OCI-LY7 (cell line): ENCODE measurements around the gene DHCR24. TPM values are rescaled to one million over a fixed set of nuclear protein-coding genes. Genes with fewer than 3 reads are reported as not detected.

Source experiments
- BruUV-seq: library from RNA; stranded (reverse); fragments of 400-500 nt; replicated peaks from 2 replicates; lab custom pipeline; 2021; lab: Mats Ljungman, UMichigan
- CTCF ChIA-PET: fragments of 300-600 bp; sonication (Branson Sonifier 250); formaldehyde crosslinking; loops from one replicate; lab custom pipeline; 2022; ENCODE audit warnings: antibody characterized with exemption; ENCODE audit not compliant: unreplicated experiment; lab: Charles Lee
- POLR2A ChIA-PET: fragments of 300-600 bp; sonication (Branson Sonifier 250); formaldehyde crosslinking; loops from one replicate; lab custom pipeline; 2022; ENCODE audit warnings: antibody characterized with exemption; lab: Charles Lee
- DNase-seq: peaks from one replicate; pipeline ENCODE4 v3.0.0-alpha.2; 2015; ENCODE audit warnings: low spot score
- H2AFZ ChIP-seq: fragments of 200-600 bp; sonication (generic), shearing (Covaris generic); 2 replicates; pipeline ENCODE4 v1.6.1; 2014; ENCODE audit warnings: mild to moderate bottlenecking, antibody characterized with exemption, low read length, moderate library complexity
- H3K27ac ChIP-seq: fragments of 200-600 bp; sonication (generic); 2 replicates; pipeline ENCODE4 v1.5.1; 2014; ENCODE audit warnings: mixed run types, low read depth, mild to moderate bottlenecking, moderate library complexity, low read length, inconsistent platforms; ENCODE audit not compliant: poor library complexity, severe bottlenecking
- H3K36me3 ChIP-seq: fragments of 200-600 bp; sonication (generic); 2 replicates; pipeline ENCODE4 v1.6.1; 2014; ENCODE audit warnings: mild to moderate bottlenecking, antibody characterized with exemption, low read length, moderate library complexity, mixed read lengths; ENCODE audit not compliant: insufficient read depth
- H3K4me1 ChIP-seq: fragments of 200-600 bp; sonication (generic); 2 replicates; pipeline ENCODE4 v1.5.1; 2014; ENCODE audit warnings: mild to moderate bottlenecking, low read length; ENCODE audit not compliant: insufficient read depth, poor library complexity, severe bottlenecking
- H3K4me2 ChIP-seq: fragments of 200-600 bp; sonication (generic); 2 replicates; pipeline ENCODE4 v1.6.1; 2014; ENCODE audit warnings: mild to moderate bottlenecking, low read length
- H3K4me3 ChIP-seq: fragments of 200-600 bp; sonication (generic); 2 replicates; pipeline ENCODE4 v1.5.1; 2014; ENCODE audit warnings: mild to moderate bottlenecking, low read depth, low read length; ENCODE audit not compliant: poor library complexity, severe bottlenecking
- H3K79me2 ChIP-seq: fragments of 200-600 bp; sonication (generic); 2 replicates; pipeline ENCODE4 v1.6.1; 2016; ENCODE audit warnings: low read depth, mild to moderate bottlenecking, low read length, moderate library complexity, mixed read lengths; ENCODE audit not compliant: insufficient read depth
- H3K9me2 ChIP-seq: fragments of 200-600 bp; sonication (generic); 2 replicates; pipeline ENCODE4 v1.6.1; 2016; ENCODE audit warnings: mild to moderate bottlenecking, low read length, mixed read lengths; ENCODE audit not compliant: insufficient read depth
- H3K9me3 ChIP-seq: fragments of 200-600 bp; sonication (generic); 2 replicates; pipeline ENCODE4 v1.6.1; 2014; ENCODE audit warnings: mild to moderate bottlenecking, mixed run types, low read length, mixed read lengths
- H4K20me1 ChIP-seq: fragments of 200-600 bp; sonication (generic); 2 replicates; pipeline ENCODE4 v1.6.1; 2014; ENCODE audit warnings: mild to moderate bottlenecking, antibody characterized with exemption, low read length, moderate library complexity, mixed read lengths; ENCODE audit not compliant: insufficient read depth
- CTCF ChIP-seq: fragments of 200-600 bp; sonication (generic); conservative IDR thresholded peaks from 2 replicates; pipeline ENCODE4 v1.5.1; 2014; ENCODE audit warnings: mild to moderate bottlenecking, antibody characterized with exemption, low read length, moderate library complexity, mixed read lengths
- EZH2phosphoT487 ChIP-seq: fragments of 200-600 bp; sonication (generic); IDR thresholded peaks from 2 replicates; pipeline ENCODE4 v1.6.1; 2018; ENCODE audit warnings: low read depth, borderline replicate concordance, mild to moderate bottlenecking, mixed run types, antibody characterized with exemption, low read length, moderate library complexity, mixed read lengths
- intact Hi-C: fragments of 100-400 bp; cut with micrococcal nuclease; formaldehyde crosslinking; loops from one replicate; pipeline ENCODE4 v1.10.0; 2022; ENCODE audit not compliant: unreplicated experiment
- total RNA-seq, 2 experiments: library from RNA; depleted of rRNA in 1 of 2; stranded (reverse); fragments of >200 nt in 1 of 2; shearing (Covaris generic) in 1 of 2; gene quantifications; 2 replicates each; pipeline ENCODE4 v1.2.3, GENCODE V29; 2014 to 2022

The DHCR24 gene
- total RNA-seq, 2 experiments from 2014 or later: 45.7 to 93.6 TPM

- intact Hi-C loops: no loop called here
- no peak overlapping the region for H3K4me2 ChIP-seq
- no peak overlapping the region for H2AFZ ChIP-seq
- H3K4me1 ChIP-seq: no peaks in the 10 kb centered on the region
- no peaks in the 10 kb centered on the region for H4K20me1 ChIP-seq
- ChIA-PET POLR2A (no interaction called here), CTCF (no interaction called here)
- TF ChIP-seq EZH2phosphoT487: no peak
- TF ChIP-seq CTCF: no peak
- no peaks in the 10 kb centered on the region for H3K79me2 ChIP-seq
- no peak overlapping the region for H3K4me3 ChIP-seq
- BruUV-seq: no TSS peak
- H3K9me3 ChIP-seq: no peaks in the 10 kb centered on the region
- H3K27ac ChIP-seq: no peak overlapping the region
- DNase-seq: no peak
- peaks cover 97% of the 10 kb centered on the region for H3K36me3 ChIP-seq
- H3K9me2 ChIP-seq: no peaks in the 10 kb centered on the region
Observed at GRCh38 chr1:54867717-54868057, 19.3 kb downstream of the DHCR24 start.

DNA sequence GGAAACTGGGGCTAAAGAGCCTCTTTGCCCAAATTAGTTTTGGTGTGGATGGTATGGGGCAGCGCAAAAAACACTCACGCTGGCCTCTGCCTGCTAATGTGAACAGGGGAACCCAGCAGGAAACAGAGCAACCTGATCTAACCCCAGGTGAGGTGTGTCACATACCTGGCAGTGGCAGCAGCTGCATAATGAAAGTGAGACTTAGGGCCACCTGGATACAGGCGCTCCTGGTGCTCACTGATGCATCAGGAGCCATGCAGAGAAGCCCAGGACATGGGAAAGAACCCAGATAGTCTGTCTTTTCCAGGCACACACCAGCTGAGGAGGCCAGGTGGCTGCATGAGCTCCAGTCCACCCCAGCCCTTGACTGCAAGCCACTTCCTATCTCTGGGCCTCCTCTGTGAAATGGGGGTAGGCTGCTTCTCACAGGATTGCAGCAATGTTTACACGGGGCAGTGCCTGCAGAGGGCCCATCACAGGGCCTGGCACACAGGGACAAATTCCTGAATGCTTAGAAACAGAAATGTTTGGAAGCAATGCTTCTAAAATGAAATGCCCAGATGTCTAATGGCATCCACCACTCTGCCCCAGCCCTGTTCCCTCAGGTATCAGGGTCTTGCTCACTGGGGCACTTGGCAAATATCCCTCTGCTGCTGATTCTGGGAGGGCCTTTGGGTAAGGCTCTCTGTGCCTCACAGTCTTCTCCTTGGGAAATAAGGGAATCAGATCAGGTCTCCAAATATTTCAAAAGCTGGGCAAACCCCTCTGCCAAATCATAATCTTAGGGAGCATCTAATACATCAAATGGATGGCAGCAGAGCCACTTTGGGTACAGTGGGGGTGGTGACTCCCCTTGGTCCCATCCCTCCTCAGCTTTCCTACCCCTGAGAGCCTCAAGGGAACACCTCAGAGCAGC is 19.9 kb downstream of the DHCR24 start:
- H3K36me3 ChIP-seq: peaks cover 97% of the 10 kb centered on the region
- POLR2A ChIA-PET: interaction anchor here (1.1 kb wide), 1 partner anchor 7 kb away, joined by 4 read pairs; no protein-coding TSS in a partner anchor
- CTCF ChIA-PET: no interaction called here

More for the DNA sequence above, 19.9 kb downstream of the DHCR24 start:
- TF ChIP-seq EZH2phosphoT487 (no peak), CTCF (no peak)
- no TSS peak for BruUV-seq
- H3K27ac ChIP-seq: no peak overlapping the region
- H3K79me2 ChIP-seq: no peaks in the 10 kb centered on the region
- no peaks in the 10 kb centered on the region for H3K9me2 ChIP-seq
- no peaks in the 10 kb centered on the region for H4K20me1 ChIP-seq
- H3K4me1 ChIP-seq: no peaks in the 10 kb centered on the region
- H3K9me3 ChIP-seq: no peaks in the 10 kb centered on the region
- H2AFZ ChIP-seq: no peak overlapping the region
- intact Hi-C loops: no loop called here
- no peak overlapping the region for H3K4me3 ChIP-seq
- H3K4me2 ChIP-seq: no peak overlapping the region
- DNase-seq: no peak
